Fibroblast of skin of left quadriceps (primary cell): ENCODE measurements around the gene COASY.
A peak's percentile ranks its signal among the peaks of the same experiment; 100 is the strongest.
"Not testable (repeated sequence)": the region's sequence is repeated elsewhere in the genome, so short reads cannot be mapped to it uniquely, and the experiment has no call there.

Experiments used
- DNase-seq, 2 experiments: peaks; one replicate each; pipeline ENCODE4 v3.0.0-alpha.2; 2013; ENCODE audit warnings: low read depth in 2 of 2

COASY gene

DNA sequence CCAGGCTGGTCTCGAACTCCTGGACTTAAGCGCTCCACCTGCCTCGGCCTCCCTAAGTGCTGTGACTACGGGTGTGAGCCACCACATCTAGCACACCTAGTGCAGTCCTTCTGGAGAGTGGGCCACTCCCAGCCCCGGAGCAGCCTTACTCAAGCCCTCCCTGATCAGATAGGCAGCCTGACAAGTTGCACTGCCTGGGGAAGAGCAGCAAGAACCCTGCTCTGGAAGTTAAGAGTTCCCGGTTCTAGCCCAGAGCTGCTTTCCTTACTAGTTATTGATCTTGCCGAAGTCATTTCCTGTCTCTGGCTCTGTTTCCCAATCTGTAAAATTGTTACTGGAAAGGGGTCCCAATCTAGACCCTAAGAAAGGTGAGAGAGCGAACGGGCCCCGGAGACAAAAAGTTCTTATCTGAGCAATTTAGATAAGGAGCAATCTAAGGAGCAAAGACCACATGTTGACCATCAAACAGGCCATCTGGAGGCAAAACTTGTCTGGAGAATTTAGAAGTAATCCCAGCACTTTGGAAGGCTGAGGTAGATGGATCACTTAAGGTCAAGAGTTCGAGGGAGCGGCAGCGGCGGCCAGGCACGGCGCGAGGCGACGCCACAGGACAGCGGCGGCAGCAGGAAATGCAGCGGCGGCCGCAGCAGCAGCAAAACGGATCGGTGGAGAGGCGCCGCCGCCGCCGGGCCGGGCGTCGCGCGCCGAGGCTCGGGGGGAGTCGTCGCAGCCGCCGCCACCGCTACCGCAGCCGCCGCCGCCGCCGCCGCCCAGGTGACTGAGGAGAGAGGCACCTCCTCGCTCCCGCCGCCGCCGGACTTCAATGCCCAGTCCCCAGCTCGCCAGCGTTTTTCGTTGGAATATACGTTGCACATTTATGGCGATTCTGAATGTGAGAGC, 30.2 kb upstream of the COASY start:
- no peak for DNase-seq

DNA sequence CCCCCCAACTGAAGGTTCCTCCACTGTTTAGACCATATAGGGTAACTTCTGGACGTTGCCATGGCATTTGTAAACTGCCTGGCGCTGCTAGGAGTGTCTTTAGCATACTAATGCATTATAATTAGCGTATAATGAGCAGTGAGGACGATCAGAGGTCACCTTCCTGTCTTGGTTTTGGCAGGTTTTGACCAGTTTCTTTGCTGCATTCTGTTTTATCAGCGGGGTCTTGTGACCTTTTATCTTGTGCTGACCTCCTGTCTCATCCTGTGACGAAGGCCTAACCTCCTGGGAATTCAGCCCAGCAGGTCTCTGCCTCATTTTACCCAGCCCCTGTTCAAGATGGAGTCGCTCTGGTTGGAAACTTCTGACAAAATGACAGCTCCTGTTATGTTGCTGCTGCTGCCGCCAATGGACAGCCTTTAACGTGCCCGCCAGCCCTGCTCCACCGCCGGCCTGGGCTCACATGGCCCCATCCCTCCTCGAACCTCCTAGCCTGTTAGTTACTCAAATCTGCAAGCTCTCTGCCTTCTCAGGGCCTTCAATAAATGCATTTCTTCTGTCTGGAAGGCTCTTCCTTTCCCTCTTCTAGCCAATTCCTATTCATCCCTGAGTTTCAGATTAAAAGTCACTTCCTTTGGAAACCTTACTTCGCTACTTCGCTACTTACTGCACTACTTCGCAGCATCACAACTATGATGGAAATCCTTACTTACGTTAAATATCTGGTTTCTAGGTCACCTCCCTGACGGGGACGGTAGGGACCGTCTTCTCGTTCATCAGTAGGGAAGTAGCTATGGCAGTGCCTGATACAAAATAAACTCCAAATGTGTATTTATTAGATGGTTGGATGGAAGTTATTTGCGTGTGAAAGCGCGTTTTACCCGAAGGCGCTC, 26.5 kb upstream of the COASY start:
- DNase-seq, result no peak

DNA sequence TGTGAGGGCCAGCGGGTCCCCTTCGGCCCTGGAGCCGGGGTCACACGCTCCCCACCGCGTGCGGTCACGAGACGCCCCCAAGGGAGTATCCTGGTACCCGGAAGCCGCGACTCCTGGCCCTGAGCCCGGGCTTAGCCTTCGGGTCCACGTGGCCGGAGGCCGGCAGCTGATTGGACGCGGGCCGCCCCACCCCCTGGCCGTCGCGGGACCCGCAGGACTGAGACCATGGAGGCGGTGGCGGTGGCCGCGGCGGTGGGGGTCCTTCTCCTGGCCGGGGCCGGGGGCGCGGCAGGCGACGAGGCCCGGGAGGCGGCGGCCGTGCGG, 25.9 kb upstream of the COASY start, which contains the start of gene NAGLU:
NAGLU (plus strand) TSS at position 194 of the 324 bp plus-strand sequence; CDS start at position 226, 32 bp downstream.
- DNase-seq, result peak; percentile 57 to 70

GRCh38 chr17:42536372-42537155, 25.4 kb upstream of the COASY start:
- DNase-seq, result no peak

- no peak for DNase-seq
Observed at GRCh38 chr17:42537156-42537805, 24.7 kb upstream of the COASY start.

- DNase-seq, result no peak
Observed at GRCh38 chr17:42537826-42538451, 24.0 kb upstream of the COASY start.

DNA sequence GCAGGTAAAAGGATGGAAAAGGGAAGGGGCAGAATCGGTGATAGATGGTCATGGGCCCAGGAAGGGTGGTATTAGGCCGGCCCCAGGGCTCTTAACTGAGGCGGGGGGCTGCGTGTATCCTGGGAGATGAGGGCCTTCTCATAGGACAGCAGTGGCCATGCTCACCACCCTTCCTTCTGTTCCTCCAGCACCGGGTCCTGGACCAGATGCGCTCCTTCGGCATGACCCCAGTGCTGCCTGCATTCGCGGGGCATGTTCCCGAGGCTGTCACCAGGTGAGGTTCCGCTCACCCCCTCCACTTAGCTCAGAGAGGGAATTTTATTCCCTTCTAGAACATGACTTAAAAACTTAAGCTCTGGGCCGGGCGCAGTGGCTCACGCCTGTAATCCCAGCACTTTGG, 23.5 kb upstream of the COASY start:
- no peak for DNase-seq

DNA sequence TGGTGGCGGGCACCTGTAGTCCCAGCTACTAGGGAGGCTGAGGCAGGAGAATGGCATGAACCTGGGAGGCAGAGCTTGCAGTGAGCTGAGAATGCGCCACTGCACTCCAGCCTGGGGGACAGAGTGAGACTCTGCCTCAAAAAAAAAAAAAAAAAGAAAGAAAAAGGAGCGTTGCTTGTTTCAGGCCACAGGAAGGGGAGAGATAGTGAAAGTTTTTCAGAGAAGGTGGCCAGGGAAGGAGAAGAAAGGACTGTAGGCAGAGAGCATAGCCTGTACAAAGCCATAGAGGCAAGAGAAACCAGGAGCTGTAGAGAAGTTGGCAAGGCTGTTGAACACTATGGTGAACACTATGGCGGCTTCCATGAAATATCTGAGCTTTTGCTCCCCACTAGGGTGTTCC, 21.4 kb upstream of the COASY start:
- DNase-seq, result not testable (repeated sequence)

DNA sequence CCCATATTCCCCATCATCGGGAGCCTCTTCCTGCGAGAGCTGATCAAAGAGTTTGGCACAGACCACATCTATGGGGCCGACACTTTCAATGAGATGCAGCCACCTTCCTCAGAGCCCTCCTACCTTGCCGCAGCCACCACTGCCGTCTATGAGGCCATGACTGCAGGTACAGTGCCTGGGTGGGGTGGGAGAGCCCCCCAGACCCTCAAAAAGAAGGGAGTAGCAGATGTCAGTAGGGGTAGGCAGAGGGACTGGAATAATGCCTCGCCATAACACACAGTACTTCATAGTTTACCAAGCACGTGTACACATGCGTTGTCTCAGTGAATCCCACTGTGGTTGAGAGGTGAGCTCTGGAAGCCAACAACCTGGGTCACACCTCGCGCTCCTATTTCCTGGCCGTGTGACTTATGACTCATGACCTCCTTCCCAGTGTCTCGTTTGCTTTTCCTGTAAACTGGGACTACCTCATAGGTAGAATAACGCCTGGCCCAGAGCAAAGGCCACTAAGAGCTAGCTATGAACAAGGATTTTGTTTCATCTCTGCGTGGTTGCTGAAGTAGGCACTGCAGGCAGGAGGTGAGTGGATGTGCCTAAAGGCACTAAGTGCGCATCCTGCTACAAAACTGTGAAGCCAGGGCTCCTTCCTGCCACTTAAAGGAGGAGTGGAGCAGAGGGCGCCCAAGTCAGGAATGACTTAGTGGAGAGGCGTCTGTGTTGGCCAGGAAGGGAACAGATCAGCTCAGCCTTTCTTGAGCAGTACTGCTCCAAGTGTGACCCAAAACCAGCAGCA, 20.7 kb upstream of the COASY start:
- no peak for DNase-seq

DNA sequence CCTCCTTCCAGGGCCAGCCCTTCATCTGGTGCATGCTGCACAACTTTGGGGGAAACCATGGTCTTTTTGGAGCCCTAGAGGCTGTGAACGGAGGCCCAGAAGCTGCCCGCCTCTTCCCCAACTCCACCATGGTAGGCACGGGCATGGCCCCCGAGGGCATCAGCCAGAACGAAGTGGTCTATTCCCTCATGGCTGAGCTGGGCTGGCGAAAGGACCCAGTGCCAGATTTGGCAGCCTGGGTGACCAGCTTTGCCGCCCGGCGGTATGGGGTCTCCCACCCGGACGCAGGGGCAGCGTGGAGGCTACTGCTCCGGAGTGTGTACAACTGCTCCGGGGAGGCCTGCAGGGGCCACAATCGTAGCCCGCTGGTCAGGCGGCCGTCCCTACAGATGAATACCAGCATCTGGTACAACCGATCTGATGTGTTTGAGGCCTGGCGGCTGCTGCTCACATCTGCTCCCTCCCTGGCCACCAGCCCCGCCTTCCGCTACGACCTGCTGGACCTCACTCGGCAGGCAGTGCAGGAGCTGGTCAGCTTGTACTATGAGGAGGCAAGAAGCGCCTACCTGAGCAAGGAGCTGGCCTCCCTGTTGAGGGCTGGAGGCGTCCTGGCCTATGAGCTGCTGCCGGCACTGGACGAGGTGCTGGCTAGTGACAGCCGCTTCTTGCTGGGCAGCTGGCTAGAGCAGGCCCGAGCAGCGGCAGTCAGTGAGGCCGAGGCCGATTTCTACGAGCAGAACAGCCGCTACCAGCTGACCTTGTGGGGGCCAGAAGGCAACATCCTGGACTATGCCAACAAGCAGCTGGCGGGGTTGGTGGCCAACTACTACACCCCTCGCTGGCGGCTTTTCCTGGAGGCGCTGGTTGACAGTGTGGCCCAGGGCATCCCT, 18.5 kb upstream of the COASY start:
- no peak for DNase-seq

DNA sequence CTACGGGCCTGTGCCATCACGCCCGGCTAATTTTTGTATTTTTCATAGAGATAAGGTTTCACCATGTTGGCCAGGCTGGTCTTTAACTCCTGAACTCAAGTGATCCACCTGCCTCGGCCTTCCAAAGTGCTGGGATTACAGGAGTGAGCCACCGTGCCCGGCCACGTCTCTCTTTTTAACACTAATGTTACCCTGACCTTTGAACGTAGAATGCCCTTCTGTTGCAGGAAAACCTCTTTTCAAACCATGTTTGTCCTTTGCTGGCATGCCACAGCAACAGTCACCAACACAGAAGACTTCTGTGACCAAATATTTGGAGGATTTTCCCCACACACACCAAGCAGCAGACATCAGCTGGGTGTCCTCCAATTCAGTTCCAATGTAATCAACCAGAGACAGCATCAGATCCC, 17.1 kb upstream of the COASY start:
- DNase-seq, result no peak

DNA sequence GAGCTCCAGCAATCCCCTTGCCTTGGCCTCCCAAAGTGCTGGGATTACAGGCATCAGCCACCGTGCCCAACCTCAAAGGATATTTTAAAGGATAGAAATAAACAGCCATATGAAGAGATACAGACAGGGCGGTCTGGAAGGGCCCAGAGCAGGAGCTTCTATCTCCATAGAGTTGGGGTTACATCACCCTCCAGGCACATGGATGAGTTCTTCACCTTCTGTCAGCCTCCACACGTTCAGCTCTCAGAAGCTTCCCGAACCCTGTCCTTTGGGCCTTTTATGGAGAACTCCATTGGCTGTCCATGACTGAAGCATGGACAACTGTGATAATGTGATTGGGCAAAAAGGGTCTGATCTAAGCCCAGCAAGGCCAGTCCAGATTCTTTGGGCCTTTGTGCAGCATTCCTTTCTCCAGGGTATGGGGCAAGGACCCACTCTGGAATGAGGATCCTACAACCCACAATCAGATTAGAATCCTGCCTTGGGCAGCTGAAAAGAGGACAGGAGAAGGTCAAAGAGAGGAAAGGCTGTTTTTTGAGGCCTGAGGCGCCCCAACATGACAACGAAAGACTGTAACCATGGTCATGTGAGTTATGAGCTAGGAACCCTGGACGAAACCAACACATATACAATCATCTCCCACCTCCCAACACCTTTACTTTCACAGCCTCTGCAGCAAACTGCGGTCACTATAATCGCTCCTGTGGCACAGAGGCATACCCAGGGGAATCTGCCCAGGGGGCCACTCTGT, 16.0 kb upstream of the COASY start:
- not testable (repeated sequence) for DNase-seq

DNA sequence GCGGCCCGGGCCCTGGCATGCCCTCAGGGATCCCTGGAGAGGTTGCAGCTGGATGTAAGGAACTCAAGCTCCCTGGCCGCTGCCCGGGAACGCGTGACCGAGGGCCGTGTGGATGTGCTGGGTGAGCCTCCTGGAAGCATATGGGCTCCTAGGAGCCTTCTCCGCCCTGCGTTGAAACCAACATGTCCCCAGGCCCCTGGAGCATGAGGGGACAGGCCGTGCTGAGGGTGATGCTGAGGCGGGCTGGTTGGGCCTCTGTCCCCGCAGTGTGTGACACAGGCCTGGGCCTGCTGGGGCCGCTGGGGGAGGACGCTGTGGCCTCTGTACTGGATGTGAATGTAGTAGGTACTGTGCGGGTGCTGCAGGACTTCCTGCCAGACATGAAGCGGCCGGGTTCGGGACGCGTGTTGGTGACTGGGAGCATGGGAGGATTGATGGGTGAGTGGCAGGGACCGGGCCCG, 14.9 kb upstream of the COASY start:
- DNase-seq, result no peak

DNA sequence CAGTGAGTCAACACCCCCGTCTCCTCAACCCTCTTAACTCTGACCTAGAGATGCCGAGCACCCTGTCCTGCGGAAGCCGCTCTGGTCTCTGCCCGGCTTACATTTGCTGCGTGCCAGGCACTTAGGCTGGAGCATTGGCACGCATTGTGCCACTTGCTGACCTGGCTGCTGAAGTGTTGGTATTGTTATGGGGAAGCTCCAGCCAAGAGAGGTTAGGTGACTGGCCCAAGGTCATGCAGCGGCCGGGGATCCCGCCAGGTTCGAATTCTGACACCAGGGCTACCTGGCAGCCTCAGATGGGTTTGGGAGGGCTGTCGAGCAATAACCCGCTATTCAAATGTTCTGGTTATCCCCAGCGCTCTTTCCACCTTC, 14.3 kb upstream of the COASY start:
- DNase-seq, result no peak

GRCh38 chr17:42548070-42548837, 13.7 kb upstream of the COASY start:
- no peak for DNase-seq

DNA sequence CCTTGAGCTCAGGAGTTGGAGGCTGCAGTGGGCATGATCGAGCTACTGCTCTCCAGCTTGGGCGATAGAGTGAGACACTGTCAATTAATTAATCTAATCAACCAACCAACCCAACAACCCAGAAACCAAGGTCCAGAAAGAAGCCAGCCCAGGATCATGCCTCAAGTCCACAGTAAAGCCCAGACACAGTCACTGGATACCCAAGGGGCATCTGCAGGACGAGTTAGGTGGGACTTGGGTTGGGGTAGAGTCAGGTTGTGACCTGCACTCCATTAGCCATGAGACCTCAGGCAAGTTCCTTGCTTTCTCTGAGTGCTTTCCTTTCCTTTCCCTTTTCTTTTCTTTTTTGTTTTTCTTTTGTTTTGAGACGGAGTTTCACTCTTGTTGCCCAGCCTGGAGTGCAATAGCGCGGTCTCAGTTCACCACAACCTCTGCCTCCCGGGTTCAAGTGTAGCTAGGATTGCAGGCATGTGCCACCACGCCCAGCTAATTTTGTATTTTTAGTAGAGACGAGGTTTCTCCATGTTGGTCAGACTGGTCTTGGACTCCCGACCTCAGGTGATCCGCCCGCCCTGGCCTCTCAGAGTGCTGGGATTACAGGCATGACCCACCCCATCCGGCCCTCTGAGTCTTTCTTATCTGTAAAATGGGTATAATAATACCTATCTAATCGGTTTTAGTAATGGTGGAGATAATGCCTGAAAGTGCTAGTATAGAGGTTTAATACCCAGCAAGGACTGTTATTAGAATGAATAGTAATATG, 12.8 kb upstream of the COASY start:
- DNase-seq, result no peak

GRCh38 chr17:42552736-42553135, 9.2 kb upstream of the COASY start, which contains the start of gene HSD17B1:
TSS of gene HSD17B1 (plus strand) at chr17:42552923. CDS start at chr17:42552934, 11 bp downstream.
- not testable (repeated sequence) for DNase-seq
